GM12892 (cell line): ENCODE results near the gene HNRNPF.

Experiments
- POLR2A ChIP-seq: IDR thresholded peaks from 2 replicates; pipeline ENCODE4 v1.6.1; 2011; ENCODE audit warnings: low read depth, low read length, control low read depth
- POLR2AphosphoS5 ChIP-seq: IDR thresholded peaks from 2 replicates; pipeline ENCODE4 v1.6.1; 2011; ENCODE audit warnings: low read depth, low read length, control low read depth

DNA sequence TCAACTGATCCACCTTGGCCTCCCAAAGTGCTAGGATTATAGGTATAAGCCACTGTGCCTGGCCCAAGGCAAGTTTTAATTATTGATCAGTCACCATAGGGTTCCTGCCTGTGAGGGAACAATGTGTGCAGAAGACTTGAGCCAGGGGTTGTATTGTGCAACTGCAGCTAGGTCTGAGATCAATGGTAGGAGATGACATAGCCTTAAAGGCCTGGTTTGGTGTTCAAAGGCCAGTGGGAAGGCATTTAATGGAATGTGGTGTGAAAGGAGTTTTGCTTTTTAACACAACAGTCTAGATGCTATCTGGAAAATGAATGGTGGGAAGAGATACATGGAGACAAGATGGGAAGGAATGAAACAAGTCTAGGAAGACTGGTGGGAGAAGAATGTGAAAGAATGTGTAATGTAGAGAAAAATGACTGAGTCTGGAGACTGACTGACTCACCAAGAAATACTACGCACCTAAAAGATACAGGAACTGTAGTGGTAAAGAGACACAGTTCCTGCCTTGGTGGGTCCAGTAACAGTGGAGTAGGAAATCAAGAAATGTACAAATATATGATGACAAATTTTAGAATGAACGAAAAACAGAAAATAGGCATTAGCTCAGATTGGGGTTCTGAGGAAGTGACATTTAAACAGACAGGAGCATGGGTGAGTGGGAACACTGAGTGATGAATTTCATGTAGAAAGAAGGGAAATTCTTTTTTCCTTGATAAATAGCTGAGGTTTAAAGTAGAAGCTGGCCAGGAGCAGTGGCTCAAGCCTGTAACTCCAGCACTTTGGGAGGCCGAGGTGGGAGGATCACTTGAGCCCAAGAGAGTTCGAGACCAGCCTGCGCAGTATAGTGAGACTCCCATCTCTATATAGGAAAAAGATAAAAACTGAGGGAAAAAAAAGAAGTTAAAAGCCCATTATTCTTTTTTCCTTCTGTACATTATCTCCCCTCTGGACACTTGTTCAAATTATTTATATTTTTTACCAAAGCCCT lies 9.4 kb downstream of the HNRNPF start:
- no peak for TF ChIP-seq POLR2AphosphoS5
- TF ChIP-seq POLR2A, result no peak
